ENCODE measurements around the gene MDFI.

Gene MDFI

DNA sequence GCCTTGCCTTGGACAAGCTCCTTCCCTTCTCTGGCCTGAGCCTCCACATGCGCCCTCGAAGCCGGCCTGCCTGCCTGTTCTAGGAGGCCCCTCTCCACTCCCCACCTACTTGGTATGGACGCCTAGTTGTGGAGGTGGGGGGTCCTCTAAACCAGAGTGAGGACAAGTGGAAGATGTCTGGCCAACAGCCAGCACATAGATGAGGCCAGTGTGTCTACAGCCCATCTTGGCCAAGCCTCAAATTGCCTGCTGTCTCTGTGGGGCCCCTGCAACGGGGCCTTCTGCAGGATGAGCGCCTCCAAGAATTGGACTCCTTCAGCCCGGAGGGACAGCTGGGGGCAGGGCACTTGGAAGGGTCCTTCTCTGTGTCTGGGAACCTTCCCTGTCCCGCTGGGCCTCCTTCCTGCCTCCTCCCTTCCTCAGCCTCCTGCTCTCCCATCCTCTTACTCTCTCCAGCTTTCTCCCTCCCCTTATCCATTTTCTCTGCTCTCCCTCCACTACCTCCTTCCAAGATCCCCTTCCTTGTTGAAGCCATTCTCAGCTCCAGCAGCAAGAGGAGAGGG lies 1.6 kb downstream of the MDFI start:
- peak overlapping the region; percentile 83 for H3K9ac ChIP-seq (ENCODE audit: insufficient read length, low read depth)

DNA sequence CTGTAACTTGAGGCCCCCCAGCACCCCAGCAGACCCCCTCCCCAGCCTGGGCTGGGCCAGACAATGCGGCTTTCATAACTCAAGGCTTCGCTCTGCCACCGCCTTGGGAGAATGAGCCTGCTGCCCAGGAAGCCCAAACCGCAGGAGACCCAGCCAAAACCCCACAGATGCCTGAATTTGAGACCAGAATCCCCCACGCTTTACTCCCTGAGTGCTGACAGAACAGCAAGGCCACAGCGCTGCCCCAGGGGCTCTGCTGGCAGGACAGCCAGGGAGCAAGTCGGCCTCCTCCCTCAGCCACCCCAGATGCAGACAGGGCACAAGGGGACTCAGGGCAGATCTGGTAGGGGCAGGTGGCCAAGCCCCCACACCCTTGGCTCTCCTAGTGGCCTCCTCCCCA lies 2.2 kb downstream of the MDFI start:
- H3K4me1 ChIP-seq (ENCODE audit: insufficient read depth, insufficient read length): peaks cover 14% of the 10 kb centered on the region
- H3K27me3 ChIP-seq (ENCODE audit: insufficient read depth, insufficient read length): peaks cover 24% of the 10 kb centered on the region
- H3K9ac ChIP-seq (ENCODE audit: insufficient read length, low read depth): no peak overlapping the region
- TF ChIP-seq SUZ12 (IDR thresholded peaks at IDR 0.05; ENCODE audit: extremely low read depth, insufficient read depth, insufficient read length) (no peak), YY1 (IDR thresholded peaks at IDR 0.05; ENCODE audit: insufficient read depth, insufficient read length) (no peak), ZNF274 (IDR thresholded peaks at IDR 0.05; ENCODE audit: low read depth, low read length) (no peak)
- H3K9me3 ChIP-seq (ENCODE audit: insufficient read depth, low read length): no peaks in the 10 kb centered on the region
- no peak overlapping the region for H3K4me3 ChIP-seq (ENCODE audit: insufficient read length, low read depth)
- DNase-seq (ENCODE audit: low read depth, low spot score): no peak
- H3K36me3 ChIP-seq (ENCODE audit: insufficient read depth, insufficient read length, low read length): peaks cover 23% of the 10 kb centered on the region

More for the DNA sequence above, 1.6 kb downstream of the MDFI start:
- peaks cover 23% of the 10 kb centered on the region for H3K36me3 ChIP-seq (ENCODE audit: insufficient read depth, insufficient read length, low read length)
- peaks cover 25% of the 10 kb centered on the region for H3K27me3 ChIP-seq (ENCODE audit: insufficient read depth, insufficient read length)
- H3K4me1 ChIP-seq (ENCODE audit: insufficient read depth, insufficient read length): peaks cover 9% of the 10 kb centered on the region
- DNase-seq (ENCODE audit: low read depth, low spot score): no peak
- H3K9me3 ChIP-seq (ENCODE audit: insufficient read depth, low read length): no peaks in the 10 kb centered on the region
- TF ChIP-seq YY1 (IDR thresholded peaks at IDR 0.05; ENCODE audit: insufficient read depth, insufficient read length) (no peak), SUZ12 (IDR thresholded peaks at IDR 0.05; ENCODE audit: extremely low read depth, insufficient read depth, insufficient read length) (no peak), ZNF274 (IDR thresholded peaks at IDR 0.05; ENCODE audit: low read depth, low read length) (no peak)
- H3K4me3 ChIP-seq (ENCODE audit: insufficient read length, low read depth): peak overlapping the region; percentile 80

DNA sequence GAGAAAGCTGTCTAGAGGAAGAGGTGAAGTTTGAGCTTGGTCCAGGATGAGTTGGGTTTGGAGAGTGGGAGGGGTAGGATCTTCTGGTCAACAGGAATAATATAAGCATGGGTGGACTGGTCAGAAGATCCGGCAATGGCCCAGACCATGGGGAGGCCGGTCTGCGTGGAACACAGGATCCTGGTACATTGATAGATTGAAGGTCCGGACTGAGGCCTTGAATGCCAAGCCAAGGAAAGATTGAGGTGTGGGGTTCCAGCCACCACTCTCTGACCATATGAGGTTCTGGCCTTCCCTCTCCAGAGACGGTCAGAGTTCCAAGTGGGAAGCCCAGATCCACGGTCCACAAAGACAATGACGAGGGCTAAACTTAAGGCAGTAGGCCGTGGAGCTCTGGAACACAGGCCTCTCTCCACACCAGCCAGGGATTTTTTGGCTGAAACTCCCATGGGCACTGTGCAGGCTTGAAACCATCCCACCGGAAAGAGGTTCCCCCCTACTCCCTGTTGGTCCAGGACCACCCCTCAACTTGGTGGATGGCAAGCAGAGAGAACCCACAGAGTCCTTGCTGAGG lies 3.2 kb downstream of the MDFI start:
- H3K4me3 ChIP-seq (ENCODE audit: insufficient read length, low read depth): no peak overlapping the region
- H3K4me1 ChIP-seq (ENCODE audit: insufficient read depth, insufficient read length): peaks cover 23% of the 10 kb centered on the region
- H3K9me3 ChIP-seq (ENCODE audit: insufficient read depth, low read length): no peaks in the 10 kb centered on the region
- H3K9ac ChIP-seq (ENCODE audit: insufficient read length, low read depth): no peak overlapping the region
- TF ChIP-seq YY1 (IDR thresholded peaks at IDR 0.05; ENCODE audit: insufficient read depth, insufficient read length): no peak
- TF ChIP-seq SUZ12 (IDR thresholded peaks at IDR 0.05; ENCODE audit: extremely low read depth, insufficient read depth, insufficient read length): no peak
- TF ChIP-seq ZNF274 (IDR thresholded peaks at IDR 0.05; ENCODE audit: low read depth, low read length): no peak
- peaks cover 16% of the 10 kb centered on the region for H3K27me3 ChIP-seq (ENCODE audit: insufficient read depth, insufficient read length)
- H3K36me3 ChIP-seq (ENCODE audit: insufficient read depth, insufficient read length, low read length): peaks cover 29% of the 10 kb centered on the region
- no peak for DNase-seq (ENCODE audit: low read depth, low spot score)

DNA sequence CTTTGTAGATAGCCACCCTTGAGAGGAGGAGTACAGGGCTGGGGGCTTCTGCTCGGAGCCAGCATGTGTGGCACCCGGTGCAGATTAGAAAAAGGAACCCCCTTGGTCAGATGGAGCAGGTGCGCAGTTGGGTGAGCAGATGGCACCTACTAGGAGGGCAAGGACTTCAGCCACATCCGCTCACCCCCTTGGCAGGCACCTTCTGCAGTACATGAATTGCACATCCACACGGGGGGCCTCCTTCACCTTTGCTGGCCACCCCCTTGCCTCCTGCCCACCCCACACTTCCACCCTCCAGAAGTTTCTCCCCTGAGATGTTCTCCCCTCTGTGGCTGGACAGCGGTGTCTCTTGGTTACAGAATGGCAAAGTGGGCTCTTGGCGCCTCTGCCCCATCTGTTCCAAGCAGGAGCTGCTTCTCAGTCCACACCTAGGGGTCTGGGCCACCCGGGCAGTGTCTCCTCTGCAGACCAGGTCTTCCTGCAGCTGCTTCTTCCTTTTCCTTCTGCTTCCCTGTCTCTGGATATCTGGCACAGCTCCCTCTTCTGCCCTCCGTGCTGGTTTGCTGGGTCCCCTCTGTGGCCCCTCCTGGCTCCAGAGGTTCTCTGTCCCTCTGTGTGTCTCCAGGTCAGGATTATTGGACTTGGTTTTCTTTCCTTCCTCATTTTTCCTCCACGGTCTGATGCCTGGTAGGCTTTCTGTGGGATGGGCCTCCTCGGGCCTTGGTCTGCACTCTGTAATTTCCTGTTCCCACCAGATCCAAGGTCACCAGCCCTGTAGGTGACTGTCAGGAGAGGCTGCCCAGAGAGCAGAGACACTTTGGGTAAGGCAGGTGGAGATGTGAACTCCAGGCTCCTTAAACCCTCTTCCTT lies 4.1 kb downstream of the MDFI start:
- DNase-seq (ENCODE audit: low read depth, low spot score): no peak
- no peak for TF ChIP-seq YY1 (IDR thresholded peaks at IDR 0.05; ENCODE audit: insufficient read depth, insufficient read length)
- TF ChIP-seq SUZ12 (IDR thresholded peaks at IDR 0.05; ENCODE audit: extremely low read depth, insufficient read depth, insufficient read length): no peak
- TF ChIP-seq ZNF274 (IDR thresholded peaks at IDR 0.05; ENCODE audit: low read depth, low read length): no peak
- Histone ChIP-seq H3K9ac (ENCODE audit: insufficient read length, low read depth) (peak overlapping the region; percentile 16), H3K27me3 (ENCODE audit: insufficient read depth, insufficient read length) (peaks cover 7% of the 10 kb centered on the region), H3K36me3 (ENCODE audit: insufficient read depth, insufficient read length, low read length) (peaks cover 38% of the 10 kb centered on the region), H3K4me1 (ENCODE audit: insufficient read depth, insufficient read length) (peaks cover 30% of the 10 kb centered on the region), H3K4me3 (ENCODE audit: insufficient read length, low read depth) (no peak overlapping the region), H3K9me3 (ENCODE audit: insufficient read depth, low read length) (no peaks in the 10 kb centered on the region)

DNA sequence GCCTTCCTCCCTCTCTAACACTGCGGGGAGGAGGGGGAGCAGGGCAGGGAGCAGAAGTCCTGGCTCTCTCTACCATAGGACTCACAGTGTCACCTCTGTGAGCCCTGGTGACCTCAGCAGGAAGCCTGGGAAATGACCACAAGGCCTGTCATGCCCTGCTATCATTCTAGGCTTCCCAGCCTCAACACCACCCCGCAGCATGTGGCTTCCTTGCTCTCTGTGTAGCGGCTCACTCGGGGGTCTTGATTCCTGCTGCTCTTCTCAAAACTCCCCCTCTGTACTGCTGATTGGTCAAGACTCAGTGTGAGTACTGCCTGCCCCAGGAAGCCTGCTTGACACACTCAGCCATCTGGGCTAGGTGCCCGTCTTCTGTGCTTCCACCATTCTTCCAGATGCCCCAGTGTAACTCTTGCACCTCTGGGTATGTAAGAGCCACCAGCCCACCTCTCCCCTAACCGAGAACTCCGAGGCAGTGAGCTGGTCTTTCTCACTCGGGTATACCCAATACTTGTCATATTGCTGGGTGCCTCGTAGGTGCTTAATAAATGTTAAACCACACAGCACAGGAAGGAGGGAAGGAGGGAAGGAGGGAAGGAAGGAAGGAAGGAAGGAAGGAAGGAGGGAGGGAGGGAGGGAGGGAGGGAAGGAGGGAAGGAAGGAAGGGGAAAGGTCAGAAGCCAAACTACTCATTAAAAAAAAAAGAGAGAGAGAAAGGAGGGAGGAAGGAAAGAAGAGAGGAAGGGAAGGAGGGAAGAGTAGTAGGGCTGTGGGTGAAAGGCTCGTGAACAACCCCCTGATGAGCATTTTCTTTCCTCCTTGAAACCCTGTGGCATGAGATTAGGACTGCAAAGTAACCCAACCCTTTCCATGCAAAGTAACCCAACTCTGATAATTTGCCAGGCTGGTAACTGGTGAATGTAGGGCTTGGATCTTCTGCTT lies 5.0 kb downstream of the MDFI start:
- Histone ChIP-seq H3K4me1 (ENCODE audit: insufficient read depth, insufficient read length) (peaks cover 30% of the 10 kb centered on the region), H3K9me3 (ENCODE audit: insufficient read depth, low read length) (no peaks in the 10 kb centered on the region), H3K27me3 (ENCODE audit: insufficient read depth, insufficient read length) (no peaks in the 10 kb centered on the region), H3K36me3 (ENCODE audit: insufficient read depth, insufficient read length, low read length) (peaks cover 44% of the 10 kb centered on the region), H3K4me3 (ENCODE audit: insufficient read length, low read depth) (no peak overlapping the region), H3K9ac (ENCODE audit: insufficient read length, low read depth) (peak overlapping the region; percentile 17)
- TF ChIP-seq ZNF274 (IDR thresholded peaks at IDR 0.05; ENCODE audit: low read depth, low read length): no peak
- no peak for TF ChIP-seq SUZ12 (IDR thresholded peaks at IDR 0.05; ENCODE audit: extremely low read depth, insufficient read depth, insufficient read length)
- TF ChIP-seq YY1 (IDR thresholded peaks at IDR 0.05; ENCODE audit: insufficient read depth, insufficient read length): no peak
- DNase-seq (ENCODE audit: low read depth, low spot score): no peak

DNA sequence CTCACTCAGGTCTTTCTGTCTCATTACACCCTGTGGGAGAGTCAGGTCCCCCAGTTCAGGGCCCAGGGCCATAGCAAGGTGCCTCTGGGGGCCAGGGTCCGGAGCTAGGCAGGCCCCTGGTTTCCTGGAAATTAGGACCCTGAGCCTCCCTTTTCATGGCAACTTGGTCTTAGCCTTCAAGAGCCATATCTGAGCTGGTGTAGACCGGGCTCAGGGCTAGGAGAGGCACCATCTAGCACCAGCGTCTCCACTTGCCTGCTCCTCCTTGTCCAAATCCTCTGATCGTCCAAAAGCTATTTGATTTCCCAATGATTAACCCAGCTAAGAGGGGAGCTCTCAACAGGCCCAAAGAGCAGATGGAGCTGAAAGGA lies 5.6 kb downstream of the MDFI start:
- Histone ChIP-seq H3K36me3 (ENCODE audit: insufficient read depth, insufficient read length, low read length) (peaks cover 50% of the 10 kb centered on the region), H3K27me3 (ENCODE audit: insufficient read depth, insufficient read length) (no peaks in the 10 kb centered on the region), H3K4me3 (ENCODE audit: insufficient read length, low read depth) (no peak overlapping the region), H3K9ac (ENCODE audit: insufficient read length, low read depth) (peak overlapping the region; percentile 17), H3K9me3 (ENCODE audit: insufficient read depth, low read length) (no peaks in the 10 kb centered on the region), H3K4me1 (ENCODE audit: insufficient read depth, insufficient read length) (peaks cover 30% of the 10 kb centered on the region)
- DNase-seq (ENCODE audit: low read depth, low spot score): no peak
- TF ChIP-seq ZNF274 (IDR thresholded peaks at IDR 0.05; ENCODE audit: low read depth, low read length) (no peak), SUZ12 (IDR thresholded peaks at IDR 0.05; ENCODE audit: extremely low read depth, insufficient read depth, insufficient read length) (no peak), YY1 (IDR thresholded peaks at IDR 0.05; ENCODE audit: insufficient read depth, insufficient read length) (no peak)

Data from NT2/D1 (cell line).